Activated T-cell treated with anti-CD3 and anti-CD28 coated beads, Interleukin-2, amount 50 U/mL, for 48 hours (primary cell): ENCODE data around the gene DCST1.
"Not testable (repeated sequence)": the region's sequence is repeated elsewhere in the genome, so short reads cannot be mapped to it uniquely, and the experiment has no call there.

ENCODE experiments used
- DNase-seq, 2 experiments: peaks; one replicate each; pipeline ENCODE4 v3.0.0-alpha.2; 2020

The DCST1 gene, protein sequence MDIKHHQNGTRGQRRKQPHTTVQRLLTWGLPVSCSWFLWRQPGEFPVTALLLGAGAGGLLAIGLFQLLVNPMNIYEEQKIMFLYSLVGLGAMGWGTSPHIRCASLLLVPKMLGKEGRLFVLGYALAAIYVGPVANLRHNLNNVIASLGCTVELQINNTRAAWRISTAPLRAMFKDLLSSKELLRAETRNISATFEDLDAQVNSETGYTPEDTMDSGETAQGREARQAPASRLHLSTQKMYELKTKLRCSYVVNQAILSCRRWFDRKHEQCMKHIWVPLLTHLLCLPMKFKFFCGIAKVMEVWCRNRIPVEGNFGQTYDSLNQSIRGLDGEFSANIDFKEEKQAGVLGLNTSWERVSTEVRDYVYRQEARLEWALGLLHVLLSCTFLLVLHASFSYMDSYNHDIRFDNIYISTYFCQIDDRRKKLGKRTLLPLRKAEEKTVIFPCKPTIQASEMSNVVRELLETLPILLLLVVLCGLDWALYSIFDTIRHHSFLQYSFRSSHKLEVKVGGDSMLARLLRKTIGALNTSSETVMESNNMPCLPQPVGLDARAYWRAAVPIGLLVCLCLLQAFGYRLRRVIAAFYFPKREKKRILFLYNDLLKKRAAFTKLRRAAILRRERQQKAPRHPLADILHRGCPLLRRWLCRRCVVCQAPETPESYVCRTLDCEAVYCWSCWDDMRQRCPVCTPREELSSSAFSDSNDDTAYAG

GRCh38 chr1:155033524-155033923, at the start of gene DCST1, which contains the start of gene DCST2:
Gene DCST1 (plus strand): TSS chr1:155033824. CDS start chr1:155034037, 213 bp downstream.
Gene DCST2 (minus strand): TSS chr1:155033781. CDS start chr1:155033701, 80 bp downstream.
- DNase-seq: no peak

GRCh38 chr1:154986736-154987135, 46.9 kb upstream of the DCST1 start:
- not testable (repeated sequence) for DNase-seq

GRCh38 chr1:154987326-154987725, 46.3 kb upstream of the DCST1 start:
- no peak for DNase-seq

DNA sequence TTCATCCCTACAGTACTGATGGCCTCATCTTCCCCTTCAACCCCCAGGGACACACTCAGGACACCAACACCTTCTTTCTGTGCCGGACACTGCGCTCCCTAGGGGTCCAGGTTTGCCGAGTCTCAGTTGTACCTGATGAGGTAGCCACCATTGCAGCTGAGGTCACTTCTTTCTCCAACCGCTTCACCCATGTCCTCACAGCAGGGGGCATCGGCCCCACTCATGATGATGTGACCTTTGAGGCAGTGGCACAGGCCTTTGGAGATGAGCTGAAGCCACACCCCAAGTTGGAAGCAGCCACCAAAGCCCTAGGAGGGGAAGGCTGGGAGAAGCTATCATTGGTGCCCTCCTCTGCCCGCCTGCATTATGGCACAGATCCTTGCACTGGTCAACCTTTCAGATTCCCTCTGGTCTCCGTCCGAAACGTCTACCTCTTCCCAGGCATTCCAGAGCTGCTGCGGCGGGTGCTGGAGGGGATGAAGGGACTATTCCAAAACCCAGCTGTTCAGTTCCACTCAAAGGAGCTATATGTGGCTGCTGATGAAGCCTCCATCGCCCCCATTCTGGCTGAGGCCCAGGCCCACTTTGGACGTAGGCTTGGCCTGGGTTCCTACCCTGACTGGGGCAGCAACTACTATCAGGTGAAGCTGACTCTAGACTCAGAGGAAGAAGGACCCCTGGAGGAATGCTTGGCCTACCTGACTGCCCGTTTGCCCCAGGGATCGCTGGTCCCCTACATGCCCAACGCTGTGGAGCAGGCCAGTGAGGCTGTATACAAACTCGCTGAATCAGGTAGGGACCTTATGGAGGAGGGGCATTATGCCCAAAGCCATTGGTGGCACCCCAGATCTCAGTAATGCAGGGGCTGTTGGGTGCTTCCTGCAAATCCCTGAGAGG, 45.3 kb upstream of the DCST1 start:
- DNase-seq: no peak

GRCh38 chr1:154989195-154989860, 44.3 kb upstream of the DCST1 start:
- DNase-seq: no peak

DNA sequence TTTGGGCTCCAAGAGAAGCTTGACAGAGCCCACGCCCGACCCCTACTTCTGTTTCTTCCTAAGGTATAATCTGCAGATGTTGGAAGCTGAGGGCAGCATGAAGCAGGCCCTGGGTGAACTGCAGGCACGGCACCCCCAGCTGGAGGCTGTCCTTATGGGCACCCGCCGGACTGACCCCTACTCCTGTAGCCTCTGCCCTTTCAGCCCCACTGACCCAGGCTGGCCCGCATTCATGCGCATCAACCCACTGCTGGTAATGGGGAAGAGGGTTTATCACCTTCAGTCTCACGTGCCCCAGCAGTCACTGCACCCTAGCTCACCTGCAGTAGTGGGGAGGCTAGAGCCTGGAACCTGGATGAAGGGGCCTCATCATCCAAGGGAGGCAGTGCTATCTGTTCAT, 43.3 kb upstream of the DCST1 start:
- DNase-seq: no peak

- no peak for DNase-seq
These were observed 40.7 kb upstream of the DCST1 start for GRCh38 chr1:154992721-154993571.

GRCh38 chr1:154993572-154994268, 39.9 kb upstream of the DCST1 start, which contains the start of gene LENEP:
Gene LENEP (plus strand): TSS chr1:154993586. CDS start chr1:154993608, 22 bp downstream.
- DNase-seq: no peak

GRCh38 chr1:154994269-154994587, 39.4 kb upstream of the DCST1 start:
- no peak for DNase-seq

GRCh38 chr1:154994591-154994990, 39.0 kb upstream of the DCST1 start:
- DNase-seq: no peak

GRCh38 chr1:154995301-154995983, 38.2 kb upstream of the DCST1 start:
- not testable (repeated sequence) for DNase-seq

DNA sequence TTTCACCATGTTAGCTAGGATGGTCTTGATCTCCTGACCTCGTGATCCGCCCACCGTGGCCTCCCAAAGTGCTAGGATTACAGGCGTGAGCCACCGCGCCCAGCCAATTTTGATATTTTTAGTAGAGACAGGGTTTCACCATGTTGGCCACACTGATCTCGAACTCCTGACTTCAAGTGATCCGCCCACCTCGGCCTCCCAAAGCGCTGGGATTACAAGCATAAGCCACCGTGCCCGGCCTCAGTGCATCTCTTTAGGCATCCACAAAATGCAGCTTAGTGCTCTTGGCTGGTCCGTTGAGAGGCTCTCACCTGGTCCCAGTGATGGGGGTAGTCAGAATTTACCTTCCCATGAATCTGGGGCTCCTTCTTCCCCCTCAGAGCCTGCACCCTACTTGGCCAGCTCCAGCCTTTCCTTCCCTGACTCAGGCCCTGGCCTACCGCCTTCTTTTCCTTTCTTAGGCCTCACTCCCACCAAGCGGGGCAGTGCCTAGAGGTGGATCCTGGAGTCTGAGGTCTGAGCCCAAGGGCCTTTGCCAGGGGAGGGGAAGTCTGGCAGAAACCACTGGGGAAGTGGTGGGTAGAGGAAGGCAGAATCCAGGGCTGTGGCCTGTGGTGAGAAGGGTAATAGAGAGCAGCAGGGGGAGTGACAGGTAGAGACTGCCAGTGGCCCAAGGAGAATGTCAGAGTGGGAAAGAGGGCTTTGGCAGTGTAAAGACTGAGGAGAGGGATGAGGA, 36.5 kb upstream of the DCST1 start:
- DNase-seq: no peak

- no peak for DNase-seq
These were observed 35.3 kb upstream of the DCST1 start for GRCh38 chr1:154998201-154998780.

- DNase-seq: peak; percentile 88 to 90
These were observed 34.6 kb upstream of the DCST1 start for GRCh38 chr1:154998818-154999570.

GRCh38 chr1:154999571-155000410, 33.8 kb upstream of the DCST1 start:
- peak; percentile 79 to 83 for DNase-seq

DNA sequence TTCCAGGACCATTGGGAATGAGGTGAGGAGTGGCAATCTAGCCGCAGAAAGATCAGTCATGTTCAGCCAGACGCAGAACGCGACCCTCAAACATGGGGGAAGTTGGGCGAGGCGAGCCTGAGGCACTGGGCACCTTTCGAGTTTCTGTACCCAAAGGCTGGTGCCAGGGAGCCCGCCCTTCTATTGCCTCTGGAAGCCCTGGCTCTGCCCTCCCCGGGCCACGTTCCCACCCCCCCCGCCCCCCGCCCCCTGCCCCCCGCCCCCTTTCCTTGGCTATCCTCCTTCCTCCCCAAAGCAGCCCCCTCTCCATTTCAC, 33.3 kb upstream of the DCST1 start:
- DNase-seq: no peak

DNA sequence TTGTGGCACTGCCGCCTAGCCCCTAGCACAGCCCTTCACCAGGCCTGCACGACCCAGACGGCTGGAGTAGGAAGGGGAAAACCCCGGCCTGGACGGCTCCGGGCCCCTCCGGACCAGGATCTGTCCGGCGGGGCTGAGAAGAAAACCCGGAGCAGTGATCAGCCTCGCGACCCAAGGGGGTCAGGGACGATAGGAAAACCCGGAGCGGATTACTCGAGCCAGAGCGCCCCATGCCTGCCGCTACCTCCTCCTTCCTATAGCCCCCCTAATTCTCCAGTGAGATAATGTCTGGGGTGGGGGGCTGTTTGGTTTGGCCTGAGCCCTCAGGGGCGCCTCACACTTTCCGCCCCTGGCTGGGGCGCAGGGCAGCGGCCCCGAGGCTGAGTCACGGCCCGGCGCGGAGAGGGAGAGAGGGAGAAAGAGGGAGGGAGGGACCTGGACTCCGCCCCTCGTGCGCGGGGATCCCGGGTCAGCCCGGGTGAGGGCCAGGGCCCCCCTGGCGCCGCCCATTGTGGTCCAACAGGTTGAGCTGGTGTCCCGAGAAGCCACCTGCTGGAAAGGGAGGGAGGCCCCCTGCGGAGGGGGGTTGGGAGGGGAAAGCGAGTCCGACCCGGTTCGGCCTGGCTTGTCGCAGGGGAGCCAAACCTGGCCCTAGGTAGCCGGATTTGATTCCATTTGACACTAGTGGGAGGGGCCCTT, 32.7 kb upstream of the DCST1 start:
- DNase-seq: peak; percentile 92 to 94
